Mammary epithelial cell (primary cell): ENCODE measurements around the gene PTDSS2.

Source experiments
- CTCF ChIP-seq, 2 donors: IDR thresholded peaks in 1 of 2; conservative IDR thresholded peaks in 1 of 2; 2 replicates each; pipeline ENCODE4 v1.5.1; 2011 to 2012; ENCODE audit warnings: inconsistent platforms in 2 of 2, low read length in 2 of 2, mild to moderate bottlenecking in 2 of 2, control low read depth in 1 of 2, low read depth in 1 of 2; ENCODE audit not compliant: insufficient read depth in 1 of 2; ENCODE audit errors: extremely low read depth in 1 of 2
- EZH2 ChIP-seq: IDR thresholded peaks from 2 replicates; pipeline ENCODE4 v1.6.1; 2012; ENCODE audit warnings: low read length, inconsistent platforms, borderline replicate concordance

- TF ChIP-seq CTCF (conservative IDR thresholded peaks at IDR 0.05 in 1 of 2, IDR thresholded peaks at IDR 0.05 in 1 of 2; ENCODE audit: extremely low read depth in 1 of 2, insufficient read depth in 1 of 2, low read depth in 1 of 2, low read length in 2 of 2) (no peak), EZH2 (no peak)
Observed at GRCh38 chr11:471468-472145, 21.5 kb downstream of the PTDSS2 start.
